ENCODE results near the gene HDHD3.

GRCh38 chr9:113352411-113352810, 24.4 kb downstream of the HDHD3 start:
- TF ChIP-seq CTCF (conservative IDR thresholded peaks at IDR 0.05 in 1 of 2, IDR thresholded peaks at IDR 0.05 in 1 of 2; ENCODE audit: extremely low read depth in 1 of 2, insufficient read depth in 1 of 2, low read depth in 1 of 2, low read length in 2 of 2), result no peak
- TF ChIP-seq EZH2 (IDR thresholded peaks at IDR 0.05; ENCODE audit: borderline replicate concordance, low read length), result no peak

Measured in mammary epithelial cell (primary cell).